ENCODE results near the gene DSE.
"Not testable (repeated sequence)": the region's sequence is repeated elsewhere in the genome, so short reads cannot be mapped to it uniquely, and the experiment has no call there.

The DSE gene

DNA sequence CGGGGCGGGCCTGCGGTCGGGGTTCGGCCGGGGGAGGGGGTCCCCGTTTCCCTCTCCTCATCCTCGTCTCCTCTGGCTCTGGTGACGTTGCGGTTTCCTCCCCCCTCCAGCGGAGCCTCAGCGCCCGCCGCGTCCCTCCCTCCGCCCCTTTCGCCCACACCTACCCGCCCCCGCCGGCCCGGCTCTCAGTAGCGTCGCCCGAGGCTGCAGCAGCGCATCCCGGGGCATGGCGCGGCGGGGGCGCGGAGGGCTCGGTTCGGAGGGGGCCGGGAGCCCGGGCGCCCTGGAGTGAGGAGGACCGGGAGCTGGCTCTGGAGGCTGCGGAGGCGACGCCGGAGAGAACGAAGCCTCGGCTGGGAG, at the start of gene DSE:
DSE (plus strand) TSS at position 188 of the 360 bp plus-strand sequence. CDS start 28,304 bp downstream, outside the sequence.
- DNase-seq (ENCODE audit: low read depth in 2 of 2): peak; percentile 18 to 47

DNA sequence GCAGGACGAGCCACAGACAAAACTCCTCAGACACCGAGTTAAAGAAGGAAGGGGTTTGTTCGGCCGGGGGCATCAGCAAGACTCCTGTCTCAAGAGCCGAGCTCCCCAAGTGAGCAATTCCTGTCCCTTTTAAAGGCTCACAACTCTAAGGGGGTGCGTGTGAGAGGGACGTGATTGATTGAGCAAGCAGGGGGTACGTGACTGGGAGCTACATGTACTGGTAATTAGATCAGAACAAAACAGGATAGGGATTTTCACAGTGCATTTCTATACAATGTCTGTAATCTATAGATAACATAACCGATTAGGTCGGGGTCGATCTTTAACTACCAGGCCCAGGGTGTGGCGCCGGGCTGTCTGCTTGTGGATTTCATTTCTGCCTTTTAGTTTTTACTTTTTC, 48.8 kb upstream of the DSE start:
- not testable (repeated sequence) for DNase-seq (ENCODE audit: low read depth in 2 of 2)

DNA sequence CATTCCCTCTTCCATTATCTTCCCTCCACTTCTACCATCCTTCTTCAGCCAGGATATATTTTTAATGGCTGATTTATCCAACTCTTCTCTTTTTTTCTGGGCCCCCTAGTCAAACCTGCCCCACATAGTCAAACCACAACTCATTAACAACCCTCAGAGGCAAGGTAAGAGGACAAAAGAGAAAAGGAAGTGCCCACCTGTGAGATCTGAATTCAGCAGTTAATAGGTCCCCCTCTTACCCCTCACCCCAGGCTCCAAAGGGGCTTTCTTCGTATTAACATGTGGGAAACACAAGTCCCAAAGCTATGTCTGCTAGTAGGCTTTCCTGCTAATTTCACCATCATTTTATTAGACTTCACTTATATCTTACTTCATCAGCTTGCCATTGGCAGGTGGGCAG, 46.9 kb upstream of the DSE start:
- DNase-seq (ENCODE audit: low read depth in 2 of 2): no peak

DNA sequence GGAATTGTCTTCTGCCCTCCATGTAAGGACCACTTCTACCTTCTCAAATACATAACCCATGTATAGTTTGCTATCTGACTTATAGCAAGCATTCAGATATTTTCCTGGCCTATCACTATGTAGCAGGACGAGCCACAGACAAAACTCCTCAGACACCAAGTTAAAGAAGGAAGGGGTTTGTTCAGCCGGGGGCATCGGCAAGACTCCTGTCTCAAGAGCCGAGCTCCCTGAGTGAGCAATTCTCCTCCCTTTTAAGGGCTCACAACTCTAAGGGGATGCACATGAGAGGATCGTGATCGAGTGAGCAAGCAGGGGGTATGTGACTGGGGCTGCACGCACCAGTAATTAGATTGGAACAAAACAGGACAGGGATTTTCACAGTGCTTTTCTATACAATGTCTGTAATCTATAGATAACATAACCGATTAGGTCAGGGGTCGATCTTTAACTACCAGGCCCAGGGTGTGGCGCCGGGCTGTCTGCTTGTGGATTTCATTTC, 45.1 kb upstream of the DSE start:
- not testable (repeated sequence) for DNase-seq (ENCODE audit: low read depth in 2 of 2)

DNA sequence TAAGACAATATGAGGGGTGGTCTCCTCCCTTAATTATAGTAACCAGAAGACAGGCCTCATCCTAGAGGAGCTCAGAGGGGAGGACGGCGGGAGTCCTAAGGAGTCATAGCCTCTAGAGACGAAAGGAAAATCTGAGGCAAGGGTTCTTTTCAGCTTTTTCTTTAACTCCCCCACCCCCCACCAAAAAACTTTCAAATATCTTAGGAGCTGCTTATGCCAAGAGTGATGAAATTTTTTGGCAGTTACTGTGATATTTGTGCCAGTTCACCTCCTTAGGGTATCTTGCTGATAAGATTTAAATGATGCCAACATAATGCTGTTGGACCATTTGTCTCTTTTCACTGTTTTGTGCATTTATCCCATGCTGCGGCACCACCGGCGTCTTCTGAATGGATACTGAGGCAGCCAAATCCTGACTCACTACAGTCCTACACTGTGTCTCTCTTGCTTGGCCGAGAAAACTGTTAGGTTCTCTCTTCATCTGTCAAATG, 44.5 kb upstream of the DSE start:
- DNase-seq (ENCODE audit: low read depth in 2 of 2): no peak

DNA sequence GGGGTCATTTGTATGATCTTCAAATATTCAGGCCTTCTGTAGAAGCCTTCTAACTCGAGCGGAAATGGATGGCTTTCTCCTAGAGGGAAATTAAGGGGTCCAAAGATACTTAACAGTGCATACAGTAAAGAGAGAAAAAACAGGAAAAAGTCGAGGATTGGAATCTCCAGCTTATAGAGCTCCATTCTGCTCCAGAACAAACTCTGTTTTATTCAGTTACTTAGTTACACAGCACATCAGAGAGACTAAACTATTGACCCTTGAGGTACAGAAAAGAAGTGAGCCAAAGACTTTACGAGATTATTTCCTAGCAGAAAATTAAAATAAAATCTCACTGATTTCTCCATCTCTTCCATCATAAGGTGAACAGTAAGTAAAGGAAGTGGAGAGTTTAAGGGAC, 43.8 kb upstream of the DSE start:
- DNase-seq (ENCODE audit: low read depth in 2 of 2): no peak

DNA sequence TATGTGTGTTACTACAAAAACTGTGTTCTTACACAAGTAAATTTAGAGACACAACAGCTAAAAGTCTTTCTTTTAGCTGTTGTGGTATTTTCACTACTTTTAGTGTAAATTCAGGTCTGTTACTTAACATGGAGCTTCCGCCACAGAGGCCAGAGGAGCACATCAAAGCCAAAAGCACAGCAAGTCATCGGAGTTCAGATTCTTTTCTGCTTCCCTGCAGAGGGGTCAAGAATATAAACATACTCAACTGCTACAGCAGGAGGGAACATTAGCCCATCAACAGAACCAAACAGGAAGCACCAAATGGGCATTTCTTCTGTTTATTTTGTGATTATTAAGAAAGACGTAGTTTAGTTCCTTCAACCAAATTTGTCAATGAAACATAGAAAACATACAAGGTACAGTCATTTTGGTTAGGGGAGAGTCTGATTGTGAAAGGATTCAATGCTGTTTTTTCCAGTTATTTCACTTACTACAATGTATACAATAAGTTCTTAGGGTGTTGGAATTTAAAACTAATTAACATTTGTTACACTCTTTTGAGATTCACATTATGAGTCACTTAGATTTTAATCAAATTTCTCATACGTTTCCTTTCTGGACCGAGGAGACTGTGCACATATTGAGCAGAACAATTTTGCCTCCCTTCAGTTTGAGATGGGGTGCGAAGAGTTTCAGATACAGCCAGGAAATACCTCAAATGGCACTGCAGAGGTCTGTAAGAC, 42.8 kb upstream of the DSE start:
- no peak for DNase-seq (ENCODE audit: low read depth in 2 of 2)

DNA sequence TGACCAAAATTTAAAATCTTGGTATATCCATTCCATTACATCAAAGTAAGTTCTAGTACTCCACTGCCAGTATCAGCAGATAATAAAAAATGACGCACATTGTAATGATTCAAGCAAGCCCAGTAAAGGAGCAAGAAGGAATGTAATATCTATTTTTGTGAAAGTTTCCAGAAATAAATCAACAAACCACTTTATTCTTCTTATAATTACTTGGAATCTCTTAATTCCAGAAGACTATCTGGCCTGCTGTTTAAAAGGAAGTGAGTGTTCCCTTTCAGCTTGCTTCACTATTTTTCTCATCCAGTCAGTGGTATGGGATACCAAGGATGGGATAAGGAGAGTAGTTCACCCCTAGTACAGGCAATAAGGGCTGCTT, 42.2 kb upstream of the DSE start:
- DNase-seq (ENCODE audit: low read depth in 2 of 2): no peak

DNA sequence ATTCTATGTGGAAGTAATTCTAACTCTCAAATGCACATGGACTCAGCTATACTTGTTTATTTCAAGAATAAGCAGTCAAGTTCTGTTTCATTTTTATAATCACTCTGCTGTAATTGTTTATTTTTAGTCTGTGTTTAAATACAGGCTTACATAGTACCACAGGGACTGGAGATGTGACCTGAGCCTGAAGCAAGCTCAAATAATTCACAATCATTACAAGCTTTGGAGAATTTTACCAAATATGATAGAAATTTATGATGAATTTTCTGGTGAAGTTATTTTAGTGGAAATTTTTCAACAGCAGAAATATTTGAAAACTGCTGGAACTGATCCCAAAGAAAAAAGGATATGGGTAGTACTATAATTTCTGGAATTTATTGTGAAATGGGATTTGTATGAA, 41.6 kb upstream of the DSE start:
- DNase-seq (ENCODE audit: low read depth in 2 of 2): no peak

DNA sequence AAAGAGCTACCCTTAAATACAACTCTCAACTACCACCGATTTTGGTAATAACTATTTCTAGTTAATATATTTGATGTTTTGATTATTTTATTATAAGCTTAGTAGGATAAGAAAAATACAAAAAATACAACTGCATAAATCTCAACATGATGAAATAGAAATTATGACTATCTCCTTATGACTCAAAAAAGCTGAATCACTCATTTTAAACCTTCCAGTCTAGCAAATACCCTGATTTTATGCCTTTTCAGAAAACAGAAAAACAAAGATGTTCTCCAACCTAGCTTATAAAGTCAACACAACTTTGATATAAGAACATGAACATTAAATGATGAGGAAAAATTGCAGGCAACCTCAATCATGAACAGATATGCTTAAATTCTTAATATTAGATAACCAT, 40.2 kb upstream of the DSE start:
- no peak for DNase-seq (ENCODE audit: low read depth in 2 of 2)

DNA sequence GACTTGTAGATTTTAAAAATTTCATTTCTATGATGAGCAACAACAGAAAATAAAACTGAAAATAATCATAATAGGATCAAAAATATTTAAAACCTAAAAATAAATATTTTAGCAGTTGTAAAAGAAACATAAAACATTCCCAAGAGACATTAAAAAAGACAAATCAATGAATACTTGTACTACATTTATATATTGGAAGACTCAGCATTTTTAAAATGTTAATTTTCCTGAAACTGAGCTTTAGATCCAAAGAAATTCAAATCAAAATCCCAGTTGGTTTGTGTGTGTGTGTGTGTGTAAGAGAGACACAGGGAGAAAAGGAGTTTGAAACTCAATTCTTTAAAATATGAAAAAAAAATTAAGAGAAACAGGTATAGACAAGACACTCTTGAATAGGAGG, 38.7 kb upstream of the DSE start:
- no peak for DNase-seq (ENCODE audit: low read depth in 2 of 2)

DNA sequence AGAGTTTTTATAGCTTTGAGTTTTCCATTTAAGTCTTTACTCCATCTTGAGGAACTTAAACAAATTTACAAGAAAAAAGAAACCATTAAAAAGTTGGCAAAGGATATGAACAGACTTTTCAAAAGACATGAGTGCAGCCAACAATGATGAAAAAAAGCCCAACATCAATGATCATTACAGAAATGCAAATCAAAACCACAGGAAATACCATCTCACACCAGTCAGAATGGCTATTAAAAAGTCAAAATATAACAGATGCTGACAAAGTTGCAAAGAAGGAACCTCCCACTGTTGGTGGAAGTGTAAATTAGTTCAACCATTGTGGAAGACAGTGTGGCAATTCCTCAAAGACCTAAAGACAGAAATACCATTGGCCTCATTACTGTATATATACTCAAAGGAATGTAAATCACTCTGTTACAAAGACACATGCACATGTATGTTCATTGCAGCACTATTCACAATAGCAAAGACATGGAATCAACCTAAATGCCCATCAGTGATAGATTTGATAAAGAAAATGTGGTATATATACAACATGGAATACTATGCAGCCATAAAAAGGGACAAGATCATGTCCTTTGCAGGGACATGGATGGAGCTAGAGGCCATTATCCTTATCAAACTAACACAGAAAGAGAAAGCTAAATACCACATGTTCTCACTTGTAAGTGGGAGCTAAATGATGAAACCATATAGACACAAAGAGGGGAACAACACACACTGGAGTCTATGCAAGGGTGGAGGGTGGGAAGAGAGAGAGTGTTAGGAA, 35.9 kb upstream of the DSE start:
- not testable (repeated sequence) for DNase-seq (ENCODE audit: low read depth in 2 of 2)

DNA sequence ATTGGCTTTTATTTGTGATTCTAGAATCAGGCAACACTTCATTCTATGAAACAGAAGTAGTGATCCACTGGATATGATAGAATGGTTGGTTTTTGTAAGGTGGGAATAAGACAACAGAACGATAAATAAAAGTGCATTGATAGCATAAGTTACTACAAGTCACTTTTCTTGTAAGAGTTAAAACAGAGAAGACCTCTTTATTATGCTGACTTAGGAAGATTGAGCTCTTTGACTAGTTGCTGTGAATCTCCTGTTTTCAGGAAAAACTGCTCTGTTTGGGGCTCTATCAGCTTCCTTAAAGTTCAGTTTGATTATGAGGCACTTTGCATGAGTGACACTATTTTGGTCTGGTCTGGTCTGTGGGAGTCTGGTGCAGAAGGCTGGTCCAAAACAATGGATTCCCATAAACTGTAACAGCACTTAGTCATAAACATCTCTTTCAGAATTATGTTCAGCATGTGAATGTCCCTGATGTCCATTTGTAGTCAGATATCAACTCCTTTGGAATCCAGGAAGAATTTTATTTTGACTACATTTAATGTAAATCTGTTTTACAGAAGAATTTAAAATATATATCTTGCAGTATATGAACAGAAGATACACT, 35.0 kb upstream of the DSE start:
- no peak for DNase-seq (ENCODE audit: low read depth in 2 of 2)

DNA sequence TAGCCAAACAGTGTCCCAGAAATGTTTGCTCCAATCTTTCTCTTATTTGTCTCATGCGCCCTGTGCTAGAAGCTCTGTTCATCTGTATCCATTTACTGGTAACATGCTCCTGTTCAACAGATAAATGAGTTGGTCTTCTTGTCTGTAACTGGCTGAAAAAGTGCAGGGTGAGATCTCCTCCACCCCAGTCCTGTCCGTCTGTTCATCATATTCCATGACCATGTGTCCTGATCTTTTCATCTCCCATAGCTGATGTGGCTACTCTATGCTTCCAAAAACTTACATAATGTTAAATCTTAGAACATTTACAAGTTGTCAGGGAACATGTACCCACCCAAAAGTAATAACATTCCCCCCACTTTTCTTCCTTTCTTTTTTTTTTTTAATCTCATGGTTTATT, 31.8 kb upstream of the DSE start:
- DNase-seq (ENCODE audit: low read depth in 2 of 2): no peak

DNA sequence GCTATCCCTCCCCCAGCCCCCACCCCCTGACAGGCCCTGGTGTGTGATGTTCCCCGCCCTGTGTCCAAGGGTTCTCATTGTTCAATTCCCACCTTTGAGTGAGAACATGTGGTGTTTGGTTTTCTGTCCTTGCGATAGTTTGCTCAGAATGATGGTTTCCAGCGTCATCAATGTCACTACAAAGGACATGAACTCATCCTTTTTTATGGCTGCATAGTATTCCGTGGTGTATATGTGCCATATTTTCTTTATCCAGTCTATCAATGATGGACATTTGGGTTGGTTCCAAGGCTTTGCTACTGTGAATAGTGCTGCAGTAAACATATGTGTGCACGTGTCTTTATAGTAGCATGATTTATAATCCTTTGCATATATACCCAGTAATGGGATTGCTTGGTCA, 30.1 kb upstream of the DSE start:
- not testable (repeated sequence) for DNase-seq (ENCODE audit: low read depth in 2 of 2)

DNA sequence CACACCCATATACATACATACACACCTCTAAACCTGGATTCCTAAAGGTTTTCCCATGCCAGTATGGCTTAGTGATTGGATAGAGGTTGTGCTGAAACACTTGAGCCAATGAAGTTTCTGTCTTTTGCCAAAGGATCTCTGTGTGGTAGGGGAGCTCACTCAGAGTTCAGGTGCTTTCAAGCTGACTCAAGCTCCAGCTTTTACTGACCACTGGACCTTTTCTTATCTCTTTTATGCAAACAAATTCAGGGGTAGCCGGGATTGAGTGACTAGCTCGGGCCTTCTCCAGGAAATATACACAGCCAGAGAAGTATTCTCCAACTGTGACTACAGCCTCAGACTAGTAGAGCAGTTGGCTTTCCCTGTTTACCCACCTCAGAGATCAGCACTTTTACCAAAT, 21.5 kb upstream of the DSE start:
- DNase-seq (ENCODE audit: low read depth in 2 of 2): no peak

DNA sequence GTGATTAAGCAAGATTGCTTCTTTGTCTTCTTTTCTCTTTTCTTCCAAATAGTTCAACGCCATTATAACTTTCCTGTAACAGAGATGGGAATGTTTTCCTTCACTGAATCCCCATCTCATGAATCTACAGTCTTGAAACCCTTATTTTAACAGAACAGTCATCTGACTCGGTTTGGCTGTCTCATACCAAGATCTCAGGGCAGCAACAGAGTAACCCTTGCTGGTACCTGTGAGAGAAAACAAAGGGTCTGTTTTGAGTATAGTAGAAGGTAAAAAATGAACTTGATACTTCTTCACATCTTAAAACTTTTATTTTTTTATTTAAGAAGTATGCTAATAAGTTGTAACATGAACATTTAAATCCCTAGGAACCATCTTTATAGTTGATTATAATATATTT, 19.6 kb upstream of the DSE start:
- no peak for DNase-seq (ENCODE audit: low read depth in 2 of 2)

DNA sequence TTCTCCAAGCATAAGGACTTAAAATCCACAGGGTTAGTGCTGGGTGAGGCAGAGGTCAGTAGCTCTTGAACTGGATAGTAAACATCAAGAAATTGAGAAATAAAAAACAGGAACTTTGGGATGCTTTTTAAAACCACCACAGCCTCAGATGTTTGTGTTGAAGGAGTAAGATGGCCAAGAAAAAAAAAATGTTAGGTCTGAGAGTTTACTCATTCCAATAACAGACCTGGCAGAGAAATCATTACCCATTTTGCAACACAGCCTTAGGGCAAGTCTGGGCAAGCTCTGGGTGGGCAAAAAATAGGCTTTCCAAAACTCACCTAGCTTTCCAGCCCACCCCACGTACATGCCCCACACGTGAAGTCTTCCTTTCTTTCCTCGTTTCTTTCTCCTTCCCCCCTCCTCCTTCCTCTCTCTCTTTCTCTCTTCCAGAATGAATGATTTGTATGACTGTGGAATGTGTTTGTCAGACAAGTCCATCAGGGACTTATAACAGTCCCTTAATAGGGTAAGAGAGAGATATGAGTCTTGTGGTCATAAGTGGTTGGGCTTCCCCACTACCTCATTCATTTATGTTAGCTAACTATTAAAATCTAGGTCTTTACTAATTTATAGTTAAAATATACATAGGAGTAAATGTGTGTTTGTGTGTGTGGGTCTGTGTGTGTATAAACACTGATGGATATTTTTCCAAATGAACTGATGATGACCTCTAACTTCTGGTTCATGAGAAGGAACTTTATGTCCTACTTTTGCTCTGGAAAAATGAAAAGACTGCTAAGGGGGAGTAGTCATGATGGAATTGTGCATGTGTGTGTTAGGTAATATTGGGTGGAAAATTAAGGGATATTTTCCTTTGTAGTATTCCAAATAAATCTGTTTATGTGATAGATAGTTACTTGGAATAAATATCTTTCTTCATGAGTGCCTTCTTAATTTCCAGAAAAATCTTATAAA, 18.0 kb upstream of the DSE start:
- no peak for DNase-seq (ENCODE audit: low read depth in 2 of 2)

DNA sequence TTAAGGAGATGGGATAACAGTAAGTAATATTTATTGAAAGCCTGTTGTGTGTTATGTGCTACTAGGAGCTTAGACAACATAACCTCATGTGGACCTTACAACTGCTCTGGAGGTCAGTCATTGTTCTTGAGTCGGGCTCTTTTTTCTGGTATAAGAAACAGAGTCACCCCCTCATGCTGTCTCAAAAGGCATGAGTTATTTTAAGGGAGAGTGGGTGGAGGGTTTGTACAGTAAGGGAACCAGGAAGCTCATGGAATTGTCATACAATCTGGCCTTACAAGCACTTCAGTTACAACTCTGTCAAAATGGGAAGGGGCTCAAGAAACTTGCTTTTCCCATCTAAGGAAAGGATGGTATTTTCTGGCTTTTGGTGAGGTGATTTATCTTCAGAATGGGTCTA, 16.5 kb upstream of the DSE start:
- no peak for DNase-seq (ENCODE audit: low read depth in 2 of 2)

DNA sequence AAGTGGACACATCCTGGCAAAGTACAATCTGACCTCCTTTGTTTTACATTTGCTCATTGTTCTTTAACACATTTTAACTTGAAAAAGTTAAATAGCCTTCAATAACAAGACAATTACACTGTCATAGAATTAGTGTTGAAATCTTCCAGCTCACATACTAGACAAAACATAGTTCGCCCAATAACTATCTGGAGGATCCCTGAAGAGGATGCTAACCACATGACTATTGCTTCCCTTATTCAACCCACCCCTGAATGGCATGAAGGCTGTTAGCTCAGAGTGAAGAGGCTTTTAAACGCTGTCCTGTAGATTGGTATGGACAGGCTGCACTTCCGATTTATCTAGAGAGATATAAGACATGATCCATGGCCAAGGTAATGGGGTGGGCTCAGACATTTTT, 15.0 kb upstream of the DSE start:
- no peak for DNase-seq (ENCODE audit: low read depth in 2 of 2)

DNA sequence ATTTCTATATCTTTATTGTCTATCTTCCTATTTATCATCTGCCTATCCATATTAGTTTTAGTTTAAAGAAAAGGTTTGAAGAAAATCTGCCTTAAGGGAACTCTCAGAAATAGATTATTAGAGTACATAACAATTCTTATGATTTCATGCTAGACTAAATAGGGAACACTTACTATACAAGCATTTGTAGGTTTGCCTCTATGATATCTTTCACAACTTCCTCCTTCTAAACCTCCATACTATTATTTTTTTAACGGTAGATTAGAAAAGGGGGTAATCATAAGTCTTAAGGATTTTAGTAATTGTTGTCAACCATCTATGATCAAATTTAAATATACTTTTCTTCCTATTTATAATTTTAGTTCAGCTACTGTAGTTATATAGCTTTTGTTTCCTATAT, 11.6 kb upstream of the DSE start:
- no peak for DNase-seq (ENCODE audit: low read depth in 2 of 2)

DNA sequence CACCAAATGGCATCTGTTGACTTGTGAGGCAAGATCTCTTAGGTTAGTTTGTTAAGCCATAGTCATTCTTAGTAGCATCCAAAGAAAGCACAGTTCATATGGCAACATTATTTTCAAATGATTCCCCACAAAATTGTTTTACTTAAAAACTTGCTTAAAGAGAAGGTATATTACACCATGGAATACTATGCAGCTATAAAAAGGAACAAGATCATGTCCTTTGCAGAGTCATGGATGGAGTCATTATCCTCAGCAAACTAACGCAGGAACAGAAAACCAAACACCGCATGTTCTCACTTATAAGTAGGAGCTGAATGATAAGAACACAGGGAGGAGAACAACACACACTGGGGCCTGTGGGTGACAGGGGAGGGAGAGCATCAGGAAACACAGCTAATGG, 10.9 kb upstream of the DSE start:
- DNase-seq (ENCODE audit: low read depth in 2 of 2): no peak

Data from stimulated activated CD8-positive, alpha-beta memory T cell treated with anti-CD3 and anti-CD28 coated beads, Interleukin-2, amount 100 ng/mL, for 1 hour (primary cell).